Muscle layer of duodenum (tissue), 2 donors: ENCODE data around the gene RAB7B.

ENCODE experiments used
- H3K27ac ChIP-seq: one replicate; pipeline ENCODE4 v1.7.0; 2013; ENCODE audit warnings: mild to moderate bottlenecking, low read length
- H3K27me3 ChIP-seq: one replicate; pipeline ENCODE4 v1.7.0; 2013; ENCODE audit warnings: low read depth, mild to moderate bottlenecking, control low read depth, low read length
- H3K36me3 ChIP-seq, 2 donors: one replicate each; pipeline ENCODE4 v1.7.0; 2013; ENCODE audit warnings: low read length in 2 of 2, control low read depth in 1 of 2, mild to moderate bottlenecking in 1 of 2; ENCODE audit not compliant: insufficient read depth in 2 of 2, control insufficient read depth in 1 of 2
- H3K4me1 ChIP-seq, 2 donors: one replicate each; pipeline ENCODE4 v1.7.0; 2013; ENCODE audit warnings: low read length in 2 of 2, mild to moderate bottlenecking in 2 of 2, control low read depth in 1 of 2, moderate library complexity in 1 of 2; ENCODE audit not compliant: insufficient read depth in 2 of 2, control insufficient read depth in 1 of 2
- H3K4me3 ChIP-seq, 2 donors: one replicate each; pipeline ENCODE4 v1.7.0; 2013; ENCODE audit warnings: low read length in 2 of 2, low read depth in 1 of 2, mild to moderate bottlenecking in 1 of 2
- H3K9me3 ChIP-seq, 2 donors: one replicate each; pipeline ENCODE4 v1.7.0; 2013; ENCODE audit warnings: low read length in 2 of 2, control low read depth in 1 of 2, mild to moderate bottlenecking in 1 of 2; ENCODE audit not compliant: control insufficient read depth in 1 of 2
- donor health status: healthy.

RAB7B gene

GRCh38 chr1:205978676-205979075 is 24.5 kb downstream of the RAB7B start:
- H3K4me1 ChIP-seq: no peaks in the 10 kb centered on the region
- H3K4me3 ChIP-seq: no peak overlapping the region
- no peaks in the 10 kb centered on the region for H3K27me3 ChIP-seq
- H3K36me3 ChIP-seq: no peaks in the 10 kb centered on the region
- no peaks in the 10 kb centered on the region for H3K9me3 ChIP-seq
- H3K27ac ChIP-seq: no peak overlapping the region

DNA sequence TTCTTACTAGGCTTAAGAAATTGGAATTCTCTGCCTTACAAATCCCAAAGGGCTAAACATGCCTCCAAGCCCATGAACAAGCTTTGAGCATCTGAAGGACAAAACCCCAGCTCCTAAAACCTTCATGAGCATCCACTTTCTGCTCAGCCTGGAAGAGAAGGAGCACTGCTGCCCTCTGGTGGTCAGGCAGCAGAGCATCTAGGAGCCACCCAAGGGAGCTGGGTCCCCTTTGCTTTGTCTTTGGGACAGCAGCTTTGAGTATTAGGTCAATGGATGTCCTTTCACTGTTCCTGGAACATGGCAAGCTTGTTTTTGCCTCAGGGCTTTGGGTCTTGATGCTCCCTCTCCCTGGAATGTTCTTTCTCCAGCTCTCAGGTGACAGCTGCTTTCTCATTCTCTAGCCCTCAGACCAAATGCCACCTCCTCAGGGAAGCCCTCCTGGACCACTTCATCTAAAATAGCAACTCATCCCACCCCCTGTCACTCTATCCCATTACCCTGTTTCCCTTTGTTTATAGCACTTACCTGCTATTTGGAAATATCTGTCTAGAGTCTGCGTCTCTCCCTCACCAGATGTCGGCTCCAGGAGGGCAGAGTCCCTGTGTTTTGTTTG is 25.7 kb downstream of the RAB7B start:
- no peaks in the 10 kb centered on the region for H3K36me3 ChIP-seq
- H3K27ac ChIP-seq: no peak overlapping the region
- H3K27me3 ChIP-seq: no peaks in the 10 kb centered on the region
- H3K4me3 ChIP-seq: no peak overlapping the region
- H3K9me3 ChIP-seq: no peaks in the 10 kb centered on the region
- H3K4me1 ChIP-seq: no peaks in the 10 kb centered on the region

- Histone ChIP-seq H3K9me3 (no peaks in the 10 kb centered on the region), H3K4me3 (no peak overlapping the region), H3K27ac (no peak overlapping the region), H3K4me1 (no peaks in the 10 kb centered on the region), H3K27me3 (no peaks in the 10 kb centered on the region), H3K36me3 (no peaks in the 10 kb centered on the region)
These were observed 26.3 kb downstream of the RAB7B start for GRCh38 chr1:205976708-205977401.

GRCh38 chr1:205976036-205976435 is 27.2 kb downstream of the RAB7B start:
- no peak overlapping the region for H3K27ac ChIP-seq
- H3K9me3 ChIP-seq: no peaks in the 10 kb centered on the region
- H3K4me3 ChIP-seq: no peak overlapping the region
- no peaks in the 10 kb centered on the region for H3K36me3 ChIP-seq
- H3K27me3 ChIP-seq: no peaks in the 10 kb centered on the region
- H3K4me1 ChIP-seq: no peaks in the 10 kb centered on the region

DNA sequence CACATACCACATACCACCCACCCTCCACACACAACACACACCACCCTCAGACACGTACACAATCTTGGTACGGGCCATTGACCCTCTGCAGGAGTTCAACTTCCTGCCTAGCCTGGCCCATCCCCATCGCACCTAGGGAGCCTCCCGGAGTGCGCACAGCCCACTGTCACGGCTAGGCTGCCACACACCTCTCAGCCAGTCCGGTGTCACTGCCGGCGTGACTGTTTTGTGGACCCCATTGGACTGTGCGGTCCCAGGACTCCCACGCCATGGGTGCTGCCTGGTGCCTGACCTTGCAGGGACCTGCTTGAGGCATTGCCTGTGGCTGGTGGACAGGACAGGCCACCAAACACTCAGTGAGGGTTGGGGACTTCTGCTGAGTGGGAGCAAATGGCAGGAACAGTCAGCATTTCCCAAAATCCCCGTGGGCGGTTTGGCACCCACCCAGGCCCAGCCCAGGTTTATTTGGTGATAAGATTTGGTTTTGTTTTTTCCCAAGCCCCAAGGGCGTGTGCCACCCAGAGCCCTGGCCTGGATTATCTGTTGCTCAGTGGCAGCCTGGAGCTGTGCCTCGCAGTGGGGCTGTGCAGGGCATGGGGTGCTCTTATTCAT is 27.7 kb downstream of the RAB7B start:
- H3K27ac ChIP-seq: no peak overlapping the region
- H3K9me3 ChIP-seq: no peaks in the 10 kb centered on the region
- no peak overlapping the region for H3K4me3 ChIP-seq
- no peaks in the 10 kb centered on the region for H3K4me1 ChIP-seq
- H3K27me3 ChIP-seq: no peaks in the 10 kb centered on the region
- H3K36me3 ChIP-seq: no peaks in the 10 kb centered on the region

GRCh38 chr1:205974712-205975111 is 28.5 kb downstream of the RAB7B start:
- no peak overlapping the region for H3K27ac ChIP-seq
- no peak overlapping the region for H3K4me3 ChIP-seq
- H3K9me3 ChIP-seq: no peaks in the 10 kb centered on the region
- H3K27me3 ChIP-seq: no peaks in the 10 kb centered on the region
- no peaks in the 10 kb centered on the region for H3K4me1 ChIP-seq
- no peaks in the 10 kb centered on the region for H3K36me3 ChIP-seq

DNA sequence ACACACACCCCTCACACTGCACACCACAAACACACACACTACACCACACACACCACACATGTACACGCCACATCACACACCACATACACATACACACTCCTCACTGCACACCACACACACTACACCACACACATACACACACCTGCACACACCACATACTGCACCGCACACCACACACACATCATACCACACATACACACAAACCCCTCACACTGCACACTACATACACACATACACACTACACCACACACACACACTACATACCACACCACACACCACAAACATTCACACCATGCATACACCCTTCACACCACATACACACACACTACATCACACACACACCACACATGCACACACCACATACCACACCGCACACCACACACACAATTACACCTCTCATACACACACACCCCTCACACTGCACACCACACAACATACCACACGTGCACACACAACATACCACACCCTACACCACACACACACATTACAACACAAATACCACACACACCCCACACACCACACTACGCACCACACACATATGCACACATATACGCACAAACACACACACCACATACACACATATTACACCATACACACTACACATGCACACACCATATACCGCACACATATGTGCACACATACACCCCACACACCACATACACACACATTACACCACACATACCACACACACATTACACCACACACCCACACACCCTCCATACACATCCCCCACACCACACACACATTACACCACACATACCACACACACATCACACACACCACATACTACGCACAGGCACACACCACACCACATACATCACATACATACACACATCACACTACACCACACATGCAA is 29.6 kb downstream of the RAB7B start:
- no peaks in the 10 kb centered on the region for H3K4me1 ChIP-seq
- no peaks in the 10 kb centered on the region for H3K9me3 ChIP-seq
- no peak overlapping the region for H3K4me3 ChIP-seq
- no peaks in the 10 kb centered on the region for H3K36me3 ChIP-seq
- no peaks in the 10 kb centered on the region for H3K27me3 ChIP-seq
- no peak overlapping the region for H3K27ac ChIP-seq

- Histone ChIP-seq H3K4me1 (no peaks in the 10 kb centered on the region), H3K9me3 (no peaks in the 10 kb centered on the region), H3K36me3 (no peaks in the 10 kb centered on the region), H3K4me3 (no peak overlapping the region), H3K27me3 (no peaks in the 10 kb centered on the region), H3K27ac (no peak overlapping the region)
These were observed 30.6 kb downstream of the RAB7B start for GRCh38 chr1:205972491-205973168.

DNA sequence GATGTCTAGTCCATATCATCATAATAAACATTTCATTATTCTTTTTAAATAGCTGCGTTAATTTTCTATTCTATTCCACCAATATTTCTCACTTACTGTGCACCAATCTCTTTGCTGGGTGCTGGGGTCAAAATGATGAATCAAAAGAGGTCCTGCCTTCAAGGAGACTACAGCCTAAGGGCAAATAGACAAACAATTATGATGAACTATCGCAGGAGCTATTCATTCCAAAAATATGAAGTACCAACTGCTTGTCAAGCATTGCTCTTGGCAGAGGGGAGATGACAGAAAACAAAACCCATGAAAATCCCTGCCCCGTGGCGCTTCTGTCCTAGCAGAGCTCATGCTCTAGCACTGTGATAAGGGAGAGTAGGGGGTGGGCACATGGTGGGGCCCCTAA is 31.1 kb downstream of the RAB7B start:
- Histone ChIP-seq H3K36me3 (no peaks in the 10 kb centered on the region), H3K27ac (no peak overlapping the region), H3K27me3 (no peaks in the 10 kb centered on the region), H3K4me3 (no peak overlapping the region), H3K9me3 (no peaks in the 10 kb centered on the region), H3K4me1 (no peaks in the 10 kb centered on the region)

GRCh38 chr1:205971082-205971481 is 32.1 kb downstream of the RAB7B start:
- Histone ChIP-seq H3K27ac (no peak overlapping the region), H3K27me3 (no peaks in the 10 kb centered on the region), H3K36me3 (no peaks in the 10 kb centered on the region), H3K4me3 (no peak overlapping the region), H3K9me3 (no peaks in the 10 kb centered on the region), H3K4me1 (no peaks in the 10 kb centered on the region)

- Histone ChIP-seq H3K36me3 (no peaks in the 10 kb centered on the region), H3K4me3 (no peak overlapping the region), H3K9me3 (no peaks in the 10 kb centered on the region), H3K4me1 (no peaks in the 10 kb centered on the region), H3K27me3 (no peaks in the 10 kb centered on the region), H3K27ac (no peak overlapping the region)
These were observed 32.7 kb downstream of the RAB7B start for GRCh38 chr1:205970486-205970885.
